Testis (tissue), 3 donors: ENCODE measurements around the gene UFC1. TPM values are rescaled to one million over a fixed set of nuclear protein-coding genes. Genes with fewer than 3 reads are reported as not detected.

Experiments
- DNase-seq: peaks from one replicate; pipeline ENCODE4 v3.0.0-alpha.2; 2019
- H3K27ac ChIP-seq, 2 donors: fragments of 200-600 bp; sonication (generic); one replicate each; pipeline ENCODE4 v1.5.1; 2019
- H3K27me3 ChIP-seq: fragments of 200-600 bp; sonication (generic); one replicate; pipeline ENCODE4 v1.5.1; 2019
- H3K36me3 ChIP-seq: fragments of 200-600 bp; sonication (generic); one replicate; pipeline ENCODE4 v1.5.1; 2017; ENCODE audit warnings: low read depth; ENCODE audit errors: missing control alignments
- H3K4me1 ChIP-seq: fragments of 200-600 bp; sonication (generic); one replicate; pipeline ENCODE4 v1.5.1; 2019
- H3K4me3 ChIP-seq, 2 donors: fragments of 200-600 bp; sonication (generic); one replicate each; pipeline ENCODE4 v1.5.1; 2017 to 2019
- H3K9me3 ChIP-seq: fragments of 200-600 bp; sonication (generic); one replicate; pipeline ENCODE4 v1.5.1; 2017
- POLR2A ChIP-seq: fragments of 450-650 bp; IDR thresholded peaks from one replicate; pipeline ENCODE4 v1.6.1; 2017; ENCODE audit warnings: antibody characterized with exemption, mild to moderate bottlenecking, moderate library complexity
- WGBS, 2 donors: methylation state at CpG; one replicate each; pipeline ENCODE4 v1.1.5; 2018; 5-methylcytosine and 5-hydroxymethylcytosine counted together
- intact Hi-C: fragments of 100-400 bp; cut with DNase I; formaldehyde crosslinking; loops from one replicate; pipeline ENCODE4 v1.15.1; 2023; ENCODE audit warnings: low total_unique reads
- polyA plus RNA-seq: library from polyadenylated mRNA; stranded (reverse); fragments of 350-450 nt; fragmentation: Illumina TruSeq; extraction: RNeasy Lipid Tissue Mini Kit (QIAGEN cat#74804); gene quantifications from one replicate; pipeline ENCODE4 v1.2.3, GENCODE V29; 2014; ENCODE audit warnings: low read depth, low replicate concordance; ENCODE audit not compliant: insufficient read depth
- total RNA-seq, 2 donors: library from RNA; depleted of rRNA; stranded (reverse); fragments of >200 nt; gene quantifications; one replicate each; pipeline ENCODE4 v1.2.3, GENCODE V29; 2016
- TF ChIP-seq, protein P1 (sequence below), 3 experiments: fragments of 450-650 bp in 2 of 3; fragments of 200-600 bp in 1 of 3; sonication (generic) in 1 of 3; IDR thresholded peaks; one replicate each; pipeline ENCODE4 v1.5.1; 2016 to 2019; ENCODE audit warnings: antibody characterized with exemption in 3 of 3, mild to moderate bottlenecking in 2 of 3, moderate library complexity in 1 of 3

Gene UFC1
- total and polyA plus RNA-seq, 3 donors from 2014 or later = 36.9 to 129 (median 68.3) TPM

DNA sequence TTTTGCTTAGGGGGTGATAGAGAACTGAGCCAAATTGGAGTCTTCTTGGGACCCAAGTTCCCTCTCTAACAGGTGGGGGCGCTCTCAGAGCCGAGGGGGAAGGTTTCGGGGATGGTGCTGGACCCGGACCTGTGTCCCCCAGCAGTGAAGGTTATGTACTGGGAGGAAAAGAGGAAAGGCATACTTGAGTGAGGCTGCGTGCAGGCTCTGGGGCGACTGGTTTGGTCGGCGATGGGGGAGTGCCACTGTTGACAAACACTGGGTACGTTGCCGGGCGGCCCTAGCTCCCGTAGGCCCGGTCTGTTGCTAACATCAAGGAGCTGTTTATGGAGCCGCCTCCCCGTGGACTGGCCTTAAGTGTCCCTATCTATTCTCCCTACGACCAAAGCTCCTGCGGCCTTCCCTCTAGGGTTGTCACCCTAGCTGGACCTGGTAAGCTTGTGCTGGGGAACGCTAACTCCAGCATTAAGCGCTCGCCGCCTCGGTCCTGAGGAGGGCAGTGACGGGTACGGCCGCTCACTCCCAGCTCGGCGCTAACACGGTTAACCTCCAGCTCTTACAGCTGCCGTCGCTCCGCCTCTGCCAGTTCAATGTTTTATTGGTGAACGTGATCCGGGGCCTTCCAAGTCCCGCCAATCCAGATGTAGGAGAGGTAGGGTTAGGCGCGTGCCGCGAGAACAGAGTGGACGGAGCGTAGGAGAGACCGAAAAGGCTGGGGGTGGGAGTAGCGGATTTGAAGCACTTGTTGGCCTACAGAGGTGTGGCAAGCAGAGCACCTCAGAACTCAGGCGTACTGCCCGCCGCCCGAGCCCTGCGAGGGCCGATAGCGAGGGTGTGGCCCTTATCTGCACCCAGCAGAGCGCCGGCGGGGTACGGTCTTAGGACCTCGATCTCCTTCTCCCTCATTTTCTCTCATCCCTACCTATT is 12.2 kb downstream of the UFC1 start, which contains the start of gene PPOX:
Gene PPOX, plus strand, starts transcription at position 685 of the 927 bp plus-strand sequence. CDS start 422 bp downstream, outside the sequence.
- Histone ChIP-seq H3K4me1 (peaks cover 9% of the 10 kb centered on the region), H3K27ac (peak within 1 kb of the TSS; percentile 83 to 86), H3K27me3 (no peaks in the 10 kb centered on the region), H3K36me3 (no peaks in the 10 kb centered on the region), H3K9me3 (no peaks in the 10 kb centered on the region), H3K4me3 (peak within 1 kb of the TSS; percentile 67 to 74)
- TF ChIP-seq, protein P1, sequence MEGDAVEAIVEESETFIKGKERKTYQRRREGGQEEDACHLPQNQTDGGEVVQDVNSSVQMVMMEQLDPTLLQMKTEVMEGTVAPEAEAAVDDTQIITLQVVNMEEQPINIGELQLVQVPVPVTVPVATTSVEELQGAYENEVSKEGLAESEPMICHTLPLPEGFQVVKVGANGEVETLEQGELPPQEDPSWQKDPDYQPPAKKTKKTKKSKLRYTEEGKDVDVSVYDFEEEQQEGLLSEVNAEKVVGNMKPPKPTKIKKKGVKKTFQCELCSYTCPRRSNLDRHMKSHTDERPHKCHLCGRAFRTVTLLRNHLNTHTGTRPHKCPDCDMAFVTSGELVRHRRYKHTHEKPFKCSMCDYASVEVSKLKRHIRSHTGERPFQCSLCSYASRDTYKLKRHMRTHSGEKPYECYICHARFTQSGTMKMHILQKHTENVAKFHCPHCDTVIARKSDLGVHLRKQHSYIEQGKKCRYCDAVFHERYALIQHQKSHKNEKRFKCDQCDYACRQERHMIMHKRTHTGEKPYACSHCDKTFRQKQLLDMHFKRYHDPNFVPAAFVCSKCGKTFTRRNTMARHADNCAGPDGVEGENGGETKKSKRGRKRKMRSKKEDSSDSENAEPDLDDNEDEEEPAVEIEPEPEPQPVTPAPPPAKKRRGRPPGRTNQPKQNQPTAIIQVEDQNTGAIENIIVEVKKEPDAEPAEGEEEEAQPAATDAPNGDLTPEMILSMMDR (IDR thresholded peaks at IDR 0.05) = peak; percentile 34 to 49 (median 36)
- peak; percentile 51 for TF ChIP-seq POLR2A
- DNase-seq = peak; percentile 99
- 0% methylated on average over 40 to 54 of the region's 54 CpGs for WGBS, 2 donors
- intact Hi-C loops = no loop called here

DNA sequence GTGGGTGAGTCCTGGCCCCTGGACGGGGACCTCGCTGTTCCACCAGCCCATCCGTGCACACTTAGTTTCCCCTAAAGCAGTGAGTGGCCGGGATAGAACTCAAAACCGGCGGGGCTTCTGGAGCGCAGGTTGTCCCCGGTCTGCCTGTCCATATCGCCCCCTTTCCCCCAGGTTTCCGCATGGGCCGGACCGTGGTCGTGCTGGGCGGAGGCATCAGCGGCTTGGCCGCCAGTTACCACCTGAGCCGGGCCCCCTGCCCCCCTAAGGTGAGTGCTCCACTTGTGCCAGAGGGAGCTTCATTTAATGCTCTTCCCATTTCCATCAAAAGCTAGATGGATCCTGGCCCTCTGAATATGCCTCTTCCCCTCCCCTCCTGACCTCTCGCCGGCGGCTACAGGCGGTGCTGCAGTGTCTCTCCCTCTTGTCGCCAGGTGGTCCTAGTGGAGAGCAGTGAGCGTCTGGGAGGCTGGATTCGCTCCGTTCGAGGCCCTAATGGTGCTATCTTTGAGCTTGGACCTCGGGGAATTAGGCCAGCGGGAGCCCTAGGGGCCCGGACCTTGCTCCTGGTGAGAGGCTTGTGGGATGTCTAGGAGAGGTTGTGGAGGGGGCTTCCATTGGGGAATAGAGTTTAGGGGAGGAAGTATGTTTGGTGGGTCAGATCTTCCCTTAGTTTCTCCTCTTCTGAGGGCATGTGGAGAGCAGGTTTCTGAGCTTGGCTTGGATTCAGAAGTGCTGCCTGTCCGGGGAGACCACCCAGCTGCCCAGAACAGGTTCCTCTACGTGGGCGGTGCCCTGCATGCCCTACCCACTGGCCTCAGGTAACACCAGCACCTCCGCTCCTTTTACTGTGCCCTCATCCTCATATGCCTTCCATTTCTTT is 13.1 kb downstream of the UFC1 start:
- Histone ChIP-seq H3K36me3 (no peaks in the 10 kb centered on the region), H3K27ac (peak overlapping the region; percentile 83 to 86), H3K27me3 (no peaks in the 10 kb centered on the region), H3K9me3 (no peaks in the 10 kb centered on the region), H3K4me1 (peaks cover 4% of the 10 kb centered on the region), H3K4me3 (peak overlapping the region; percentile 67 to 74)
- intact Hi-C loops = no loop called here
- DNase-seq = no peak
- TF ChIP-seq POLR2A = no peak
- TF ChIP-seq, protein P1 (IDR thresholded peaks at IDR 0.05) = no peak
- 4 to 8% methylated on average over 17 to 33 of the region's 33 CpGs for WGBS, 2 donors

DNA sequence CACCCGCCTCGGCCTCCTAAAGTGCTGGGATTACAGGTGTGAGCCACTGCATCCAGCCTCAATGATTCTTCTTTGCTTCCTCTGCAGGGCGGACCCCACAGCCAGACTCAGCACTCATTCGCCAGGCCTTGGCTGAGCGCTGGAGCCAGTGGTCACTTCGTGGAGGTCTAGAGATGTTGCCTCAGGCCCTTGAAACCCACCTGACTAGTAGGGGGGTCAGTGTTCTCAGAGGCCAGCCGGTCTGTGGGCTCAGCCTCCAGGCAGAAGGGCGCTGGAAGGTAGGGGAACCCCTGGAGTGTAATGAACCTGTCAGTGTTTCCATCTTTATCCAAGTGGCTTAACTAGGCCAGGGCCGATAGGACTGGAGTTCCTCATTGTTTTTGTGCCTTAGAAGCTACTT is 15.1 kb downstream of the UFC1 start:
- intact Hi-C loops = no loop called here
- H3K4me3 ChIP-seq = no peak overlapping the region
- H3K9me3 ChIP-seq = no peaks in the 10 kb centered on the region
- H3K27ac ChIP-seq = no peak overlapping the region
- TF ChIP-seq, protein P1 (IDR thresholded peaks at IDR 0.05) = no peak
- TF ChIP-seq POLR2A = no peak
- H3K36me3 ChIP-seq = no peaks in the 10 kb centered on the region
- no peaks in the 10 kb centered on the region for H3K27me3 ChIP-seq
- peaks cover 13% of the 10 kb centered on the region for H3K4me1 ChIP-seq
- DNase-seq = no peak
- 92 to 97% methylated on average over 9 of the region's 9 CpGs for WGBS, 2 donors

DNA sequence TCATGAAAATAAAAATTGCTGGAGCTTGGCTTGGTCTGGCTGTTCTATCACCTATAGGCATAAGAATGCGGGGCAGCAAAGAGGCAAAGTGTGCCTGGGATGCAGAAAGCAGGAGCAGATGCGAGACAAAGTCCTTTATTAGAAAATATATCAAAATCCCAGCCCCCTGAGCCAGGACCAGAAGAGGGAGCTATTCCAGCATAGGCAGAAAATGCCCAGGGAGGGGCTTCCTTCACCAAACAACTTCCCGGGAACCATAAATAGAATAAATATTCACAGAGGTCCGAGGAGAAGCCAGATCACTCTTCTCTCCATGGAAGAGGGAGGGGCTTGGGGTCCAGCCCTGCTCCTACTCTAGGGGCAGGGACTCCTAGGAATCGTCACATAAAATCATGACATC is 17.4 kb downstream of the UFC1 start:
- 61 to 79% methylated on average over 5 of the region's 5 CpGs for WGBS, 2 donors
- Histone ChIP-seq H3K4me1 (peaks cover 17% of the 10 kb centered on the region), H3K36me3 (no peaks in the 10 kb centered on the region), H3K9me3 (no peaks in the 10 kb centered on the region), H3K4me3 (no peak overlapping the region), H3K27me3 (no peaks in the 10 kb centered on the region), H3K27ac (no peak overlapping the region)
- no peak for TF ChIP-seq POLR2A
- TF ChIP-seq, protein P1 (IDR thresholded peaks at IDR 0.05) = no peak
- DNase-seq = no peak
- intact Hi-C loops = no loop called here
